Anterior cingulate cortex (tissue), 58 donors: ENCODE results near the gene GPR89B.
"Not testable (repeated sequence)": the region's sequence is repeated elsewhere in the genome, so short reads cannot be mapped to it uniquely, and the experiment has no call there.

Experiments
- DNase-seq, 58 donors: peaks; one replicate each; lab custom pipeline; 2025; lab: John Stamatoyannopoulos, UW

Gene GPR89B

GRCh38 chr1:147928236-147929132 lies at the start of gene GPR89B:
GPR89B (plus strand) TSS chr1:147928420; CDS start chr1:147928537, 117 bp downstream.
- peak; percentile 20 to 91 (median 81) for DNase-seq

DNA sequence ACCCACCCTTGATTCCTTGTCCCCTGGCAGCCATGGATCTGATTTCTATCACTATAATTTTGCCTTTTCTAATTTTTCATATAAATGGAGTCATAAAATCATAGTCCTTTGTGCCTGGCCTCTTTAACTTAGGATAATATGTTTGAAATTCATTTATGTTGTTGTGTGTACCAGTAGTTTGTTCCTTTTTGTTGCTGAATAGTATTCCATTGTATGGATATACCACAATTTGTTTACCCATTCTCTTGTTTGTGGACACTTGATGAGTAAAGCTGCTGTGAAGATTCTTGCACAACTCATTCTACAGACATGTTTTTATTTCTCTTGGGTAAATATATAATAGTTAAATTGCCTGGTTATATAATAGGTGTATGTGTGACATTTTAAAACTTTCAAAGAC lies 48.3 kb upstream of the GPR89B start:
- DNase-seq: no peak

GRCh38 chr1:147882535-147882934 lies 45.7 kb upstream of the GPR89B start:
- DNase-seq: no peak

DNA sequence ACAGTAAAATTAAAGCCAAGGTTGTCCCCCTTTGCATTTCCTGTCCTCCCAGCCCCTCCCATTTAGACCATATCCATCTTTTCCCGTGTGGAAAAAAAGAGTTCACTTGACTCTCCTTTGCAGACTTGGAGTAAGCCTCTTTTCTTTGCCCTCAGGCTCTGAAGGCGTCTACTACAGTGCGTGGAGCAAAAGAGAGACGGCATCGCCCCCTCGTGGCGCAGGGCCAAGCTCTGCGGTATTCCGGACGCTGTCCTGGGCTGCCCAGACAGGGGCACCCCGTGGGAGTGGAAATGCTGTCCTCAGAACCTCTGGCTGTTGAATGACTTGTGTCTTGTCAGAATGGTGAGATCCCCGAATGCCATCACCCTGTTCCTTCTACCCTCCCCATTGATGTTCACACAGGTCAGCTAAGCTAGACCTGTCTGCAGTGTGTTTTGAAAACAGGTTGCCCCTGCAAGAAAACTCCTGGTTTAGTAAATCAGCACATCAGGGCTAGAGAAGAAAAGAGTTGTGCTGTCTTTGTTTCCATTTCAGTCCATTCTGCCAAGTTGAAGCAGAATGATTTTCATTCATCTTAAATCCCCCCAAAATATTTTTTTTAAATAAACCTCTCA lies 37.9 kb upstream of the GPR89B start:
- DNase-seq: peak in 25 of 58 donors; percentile 1 to 60 (median 11)

- peak in 33 of 58 donors; percentile 3 to 44 (median 16) for DNase-seq
Observed at GRCh38 chr1:147891088-147891487, 37.1 kb upstream of the GPR89B start.

DNA sequence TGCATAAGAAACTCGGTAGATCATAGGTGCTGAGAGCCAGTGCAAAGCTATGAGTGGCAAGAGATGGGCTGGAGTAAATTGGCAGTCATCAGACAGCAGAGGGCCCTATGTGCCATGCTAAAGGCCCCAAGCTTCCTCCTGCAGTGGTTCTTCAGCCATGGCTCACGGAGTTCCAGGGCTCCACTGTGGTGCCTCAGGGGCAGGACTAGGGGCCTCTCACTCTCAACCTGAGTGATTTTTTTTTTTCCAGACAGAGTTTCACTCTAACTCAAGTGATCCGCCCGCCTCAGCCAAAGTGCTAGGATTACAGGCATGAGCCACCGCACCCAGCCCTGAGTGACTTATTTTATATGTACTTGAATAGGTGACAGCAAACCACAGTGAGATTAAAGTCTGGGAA lies 36.0 kb upstream of the GPR89B start:
- DNase-seq: peak in 3 of 58 donors; percentile 2 to 6 (median 4)

DNA sequence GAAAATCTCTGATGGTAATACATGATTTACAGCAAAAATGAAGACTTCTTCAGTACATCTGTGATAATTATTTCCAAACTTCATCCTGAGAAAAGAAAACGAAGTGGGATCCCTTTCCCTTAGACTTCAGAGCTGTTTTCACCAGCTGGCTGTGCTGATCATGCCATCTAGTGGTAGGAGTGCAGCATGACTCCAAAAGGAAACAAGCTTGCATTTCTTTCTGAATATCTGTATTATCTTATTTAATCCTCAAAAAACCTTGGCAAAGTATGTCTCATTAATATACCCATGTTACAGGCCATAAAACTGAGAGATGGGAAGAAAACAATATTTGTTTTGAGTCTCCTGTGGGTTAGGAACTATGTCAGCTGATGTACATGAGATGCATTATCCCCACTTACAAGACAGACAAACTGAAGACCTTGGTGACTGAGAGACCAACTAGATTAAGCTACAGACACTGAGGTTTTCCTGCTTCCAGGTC lies 35.4 kb upstream of the GPR89B start:
- peak in 20 of 58 donors; percentile 1 to 61 (median 5) for DNase-seq

DNA sequence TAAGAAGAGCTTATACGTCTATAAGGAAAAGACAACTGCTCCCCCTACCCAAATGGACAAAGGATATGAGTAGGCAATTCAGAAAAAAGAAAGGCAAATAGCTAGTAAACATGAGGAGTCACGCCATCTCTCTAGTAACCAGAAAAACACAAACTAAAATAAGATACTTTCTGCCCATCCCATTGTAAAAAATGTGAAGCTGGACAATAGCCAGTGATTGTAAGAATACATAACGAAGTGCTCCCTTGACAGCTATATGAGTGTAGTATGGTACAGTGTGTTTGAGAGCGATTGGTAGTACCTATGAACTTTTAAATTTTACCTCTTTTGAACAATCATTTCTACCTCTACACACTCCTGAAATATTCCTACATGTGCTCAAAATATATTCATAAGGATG lies 33.1 kb upstream of the GPR89B start:
- DNase-seq: no peak

GRCh38 chr1:147897029-147897752 lies 31.0 kb upstream of the GPR89B start:
- DNase-seq: no peak

- DNase-seq: no peak
Observed at GRCh38 chr1:147897789-147898188, 30.4 kb upstream of the GPR89B start.

GRCh38 chr1:147902253-147902845 lies 25.9 kb upstream of the GPR89B start, which contains the start of gene GJA8:
GJA8 (plus strand) TSS chr1:147902795; CDS start chr1:147907956, 5,161 bp downstream.
- no peak for DNase-seq

DNA sequence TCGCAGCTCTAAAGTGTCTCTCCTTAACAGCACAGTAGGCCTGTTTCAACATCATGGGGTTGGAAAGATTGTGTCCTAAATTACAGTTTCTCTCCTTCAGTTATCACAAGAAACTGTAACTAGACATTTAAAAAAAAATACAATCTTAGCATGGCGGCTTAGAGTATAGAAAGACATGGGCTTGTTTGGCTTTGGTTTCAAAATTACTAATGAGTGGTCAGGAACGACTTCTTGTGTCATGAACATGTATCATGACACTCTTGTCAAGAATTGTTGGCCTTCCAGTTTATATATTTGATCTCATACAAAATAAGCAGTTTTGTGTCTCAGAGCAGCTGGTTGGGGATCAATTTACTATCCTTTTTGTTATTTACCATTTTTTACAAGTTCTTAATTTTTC lies 23.5 kb upstream of the GPR89B start:
- no peak for DNase-seq

- no peak for DNase-seq
Observed at GRCh38 chr1:147907786-147908509, 20.3 kb upstream of the GPR89B start.

GRCh38 chr1:147912553-147912952 lies 15.7 kb upstream of the GPR89B start:
- no peak for DNase-seq

- DNase-seq: no peak
Observed at GRCh38 chr1:147913362-147913942, 14.8 kb upstream of the GPR89B start.

GRCh38 chr1:147919896-147920295 lies 8.3 kb upstream of the GPR89B start:
- DNase-seq: peak in 1 of 58 donors; percentile 2

GRCh38 chr1:147924813-147925212 lies 3.4 kb upstream of the GPR89B start:
- DNase-seq: no peak

DNA sequence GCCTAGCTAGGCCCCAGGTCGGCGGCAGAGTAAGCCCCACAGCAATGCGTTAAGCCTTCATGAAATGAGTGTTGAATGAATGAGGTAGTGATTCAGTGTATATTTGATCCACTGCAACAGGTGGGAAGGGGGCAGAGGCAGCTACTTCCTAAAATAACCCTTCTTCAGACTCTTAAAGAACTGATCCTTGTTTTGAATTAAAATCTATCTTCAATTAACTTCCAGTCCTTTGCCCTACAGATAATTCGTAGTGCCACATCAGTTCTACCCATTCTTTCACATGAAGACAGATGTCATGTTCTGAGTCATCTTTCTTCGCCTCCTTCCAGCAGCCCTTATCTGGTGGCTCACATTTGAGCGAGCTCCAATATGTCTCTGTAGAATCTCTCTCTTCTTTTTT lies 1.0 kb upstream of the GPR89B start:
- DNase-seq: not testable (repeated sequence)

DNA sequence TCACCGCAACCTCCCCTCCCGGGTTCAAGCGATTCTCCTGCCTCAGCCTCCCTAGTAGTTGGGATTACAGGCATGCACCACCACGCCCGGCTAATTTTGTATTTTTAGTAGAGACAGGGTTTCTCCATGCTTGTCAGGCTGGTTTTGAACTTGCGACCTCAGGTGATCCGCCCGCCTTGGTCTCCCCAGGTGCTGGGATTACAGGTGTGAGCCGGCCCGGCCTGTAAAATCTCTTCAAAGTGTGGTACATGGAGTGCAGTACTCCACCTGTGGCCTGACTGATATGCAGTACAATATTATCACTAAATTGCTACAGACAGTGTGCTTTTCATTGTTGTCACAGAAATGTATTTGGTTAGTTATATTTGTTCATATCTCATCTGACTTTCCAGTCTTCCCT lies 531 bp upstream of the GPR89B start:
- not testable (repeated sequence) for DNase-seq
